ENCODE results near the gene KLF12. TPM values are rescaled to one million over a fixed set of nuclear protein-coding genes. Genes with fewer than 3 reads are reported as not detected.

Gene KLF12
- total RNA-seq: 18.6 and 19.9 TPM in 2 replicates

DNA sequence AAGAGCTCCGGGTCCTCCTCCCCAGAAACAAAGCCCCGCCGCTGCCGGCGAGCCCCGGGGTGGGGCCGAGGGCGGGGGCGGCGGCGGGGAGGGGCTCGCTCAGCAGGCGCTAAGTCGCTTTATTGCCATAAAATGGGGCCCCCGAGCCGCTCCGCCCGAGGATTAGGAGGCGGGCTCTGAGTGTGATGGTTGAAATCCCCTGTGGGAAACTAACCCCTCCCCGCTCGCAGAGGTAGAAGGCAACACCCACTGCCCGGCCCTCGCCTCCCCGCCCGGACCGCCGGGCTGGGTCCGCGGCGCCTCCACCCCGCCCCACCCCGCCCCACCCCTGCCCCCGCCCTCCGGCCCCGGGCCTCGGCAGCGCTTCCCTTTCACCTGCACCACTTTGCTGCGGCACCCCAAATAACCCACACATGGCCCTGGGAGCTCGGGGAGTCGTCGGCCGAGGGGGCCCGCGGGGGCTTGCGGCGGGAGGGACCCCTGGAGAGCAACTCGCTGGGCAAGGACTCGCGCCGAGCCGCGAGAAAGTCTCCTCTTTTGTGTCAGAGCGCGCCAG, at the start of gene KLF12:
Gene KLF12 (minus strand): TSS at position 184 of the 556 bp plus-strand sequence.
- peak within 1 kb of the TSS; percentile 99 for H3K27ac Mint-ChIP-seq
- intact Hi-C loops (cut with micrococcal nuclease): loop anchor here (1.0 to 10.0 kb wide), 9 partner anchors 149 to 1407 kb away; partner anchors contain the start of genes BORA, COMMD6, KLF5 and MZT1
- peaks cover 7% of the 10 kb centered on the region for H3K27me3 Mint-ChIP-seq (ENCODE audit: insufficient read depth)

GRCh38 chr13:74182491-74182890, 48.3 kb upstream of the KLF12 start:
- no peaks in the 10 kb centered on the region for H3K4me1 Mint-ChIP-seq (ENCODE audit: low read depth)
- no peak for DNase-seq (ENCODE audit: low spot score)
- H3K27me3 Mint-ChIP-seq (ENCODE audit: insufficient read depth): peaks cover 2% of the 10 kb centered on the region
- H3K4me3 Mint-ChIP-seq: no peak overlapping the region
- intact Hi-C loops (cut with micrococcal nuclease): no loop called here
- no peaks in the 10 kb centered on the region for H3K36me3 Mint-ChIP-seq (ENCODE audit: low read depth)
- H3K27ac Mint-ChIP-seq: no peak overlapping the region
- no peaks in the 10 kb centered on the region for H3K9me3 Mint-ChIP-seq

More for the DNA sequence above, at the start of gene KLF12:
- Mint-ChIP-seq H3K4me3 (peak within 1 kb of the TSS; percentile 95), H3K36me3 (ENCODE audit: low read depth) (peaks cover 2% of the 10 kb centered on the region), H3K4me1 (ENCODE audit: low read depth) (peaks cover 46% of the 10 kb centered on the region), H3K9me3 (no peaks in the 10 kb centered on the region)
- DNase-seq (ENCODE audit: low spot score): peak; percentile 91

DNA sequence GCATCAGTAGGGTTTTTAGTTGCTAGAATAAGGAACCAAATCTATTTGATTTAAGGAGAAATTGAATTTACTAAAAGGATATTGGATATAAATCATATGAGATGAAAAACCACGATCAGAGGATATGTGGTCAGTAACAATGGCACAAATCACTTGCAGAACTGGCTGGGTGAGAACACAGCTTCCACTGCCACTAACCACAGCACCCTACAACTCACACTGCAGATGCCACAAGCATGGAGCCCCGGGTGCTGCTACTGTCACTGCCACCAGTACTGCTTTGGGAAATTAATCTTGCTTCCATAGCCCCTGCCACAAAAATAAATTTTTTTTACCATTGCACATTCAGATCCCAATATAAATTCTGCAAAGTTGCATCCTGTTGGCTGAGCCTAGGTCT, 40.6 kb upstream of the KLF12 start:
- no peak for DNase-seq (ENCODE audit: low spot score)
- Mint-ChIP-seq H3K36me3 (ENCODE audit: low read depth) (no peaks in the 10 kb centered on the region), H3K27ac (no peak overlapping the region), H3K9me3 (no peaks in the 10 kb centered on the region), H3K4me3 (no peak overlapping the region), H3K4me1 (ENCODE audit: low read depth) (no peaks in the 10 kb centered on the region), H3K27me3 (ENCODE audit: insufficient read depth) (peaks cover 9% of the 10 kb centered on the region)
- intact Hi-C loops (cut with micrococcal nuclease): no loop called here

GRCh38 chr13:74173822-74174221, 39.6 kb upstream of the KLF12 start:
- no peak for DNase-seq (ENCODE audit: low spot score)
- Mint-ChIP-seq H3K4me1 (ENCODE audit: low read depth) (no peaks in the 10 kb centered on the region), H3K4me3 (no peak overlapping the region), H3K27ac (no peak overlapping the region), H3K9me3 (no peaks in the 10 kb centered on the region), H3K36me3 (ENCODE audit: low read depth) (no peaks in the 10 kb centered on the region), H3K27me3 (ENCODE audit: insufficient read depth) (peaks cover 9% of the 10 kb centered on the region)
- intact Hi-C loops (cut with micrococcal nuclease): no loop called here

- Mint-ChIP-seq H3K27me3 (ENCODE audit: insufficient read depth) (peaks cover 9% of the 10 kb centered on the region), H3K4me1 (ENCODE audit: low read depth) (no peaks in the 10 kb centered on the region), H3K4me3 (no peak overlapping the region), H3K27ac (no peak overlapping the region), H3K36me3 (ENCODE audit: low read depth) (no peaks in the 10 kb centered on the region), H3K9me3 (no peaks in the 10 kb centered on the region)
- DNase-seq (ENCODE audit: low spot score): no peak
- intact Hi-C loops (cut with micrococcal nuclease): no loop called here
Measured at GRCh38 chr13:74171641-74172040, 37.4 kb upstream of the KLF12 start.

GRCh38 chr13:74169676-74170075, 35.5 kb upstream of the KLF12 start:
- Mint-ChIP-seq H3K4me1 (ENCODE audit: low read depth) (no peaks in the 10 kb centered on the region), H3K27me3 (ENCODE audit: insufficient read depth) (peaks cover 3% of the 10 kb centered on the region), H3K27ac (no peak overlapping the region), H3K36me3 (ENCODE audit: low read depth) (no peaks in the 10 kb centered on the region), H3K4me3 (no peak overlapping the region), H3K9me3 (no peaks in the 10 kb centered on the region)
- DNase-seq (ENCODE audit: low spot score): no peak
- intact Hi-C loops (cut with micrococcal nuclease): no loop called here

DNA sequence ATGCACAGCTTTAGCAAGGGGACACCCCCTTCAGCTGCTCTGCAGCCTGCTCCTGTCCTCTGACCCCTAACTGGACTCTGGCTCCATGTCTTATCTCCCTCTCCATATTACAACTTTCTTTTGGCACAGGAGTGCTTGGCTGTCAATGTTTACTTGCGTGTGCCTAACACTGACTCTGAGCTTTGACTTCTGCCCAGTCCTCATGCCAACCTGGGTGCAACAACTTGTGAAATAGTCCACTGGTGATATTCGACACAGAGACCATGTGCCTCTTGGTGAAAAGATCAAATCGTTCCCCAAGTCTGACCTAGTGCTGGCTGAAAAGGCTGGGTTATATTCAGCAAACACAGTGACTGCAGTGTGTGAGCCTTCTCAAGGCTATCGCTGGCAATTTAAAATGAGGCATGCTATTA, 34.1 kb upstream of the KLF12 start:
- DNase-seq (ENCODE audit: low spot score): no peak
- Mint-ChIP-seq H3K9me3 (no peaks in the 10 kb centered on the region), H3K27me3 (ENCODE audit: insufficient read depth) (peaks cover 3% of the 10 kb centered on the region), H3K36me3 (ENCODE audit: low read depth) (no peaks in the 10 kb centered on the region), H3K4me1 (ENCODE audit: low read depth) (no peaks in the 10 kb centered on the region), H3K4me3 (no peak overlapping the region), H3K27ac (no peak overlapping the region)
- intact Hi-C loops (cut with micrococcal nuclease): no loop called here

- Mint-ChIP-seq H3K4me1 (ENCODE audit: low read depth) (no peaks in the 10 kb centered on the region), H3K4me3 (no peak overlapping the region), H3K27me3 (ENCODE audit: insufficient read depth) (no peaks in the 10 kb centered on the region), H3K9me3 (no peaks in the 10 kb centered on the region), H3K36me3 (ENCODE audit: low read depth) (no peaks in the 10 kb centered on the region), H3K27ac (no peak overlapping the region)
- no peak for DNase-seq (ENCODE audit: low spot score)
- intact Hi-C loops (cut with micrococcal nuclease): no loop called here
Measured at GRCh38 chr13:74166261-74167004, 32.2 kb upstream of the KLF12 start.

DNA sequence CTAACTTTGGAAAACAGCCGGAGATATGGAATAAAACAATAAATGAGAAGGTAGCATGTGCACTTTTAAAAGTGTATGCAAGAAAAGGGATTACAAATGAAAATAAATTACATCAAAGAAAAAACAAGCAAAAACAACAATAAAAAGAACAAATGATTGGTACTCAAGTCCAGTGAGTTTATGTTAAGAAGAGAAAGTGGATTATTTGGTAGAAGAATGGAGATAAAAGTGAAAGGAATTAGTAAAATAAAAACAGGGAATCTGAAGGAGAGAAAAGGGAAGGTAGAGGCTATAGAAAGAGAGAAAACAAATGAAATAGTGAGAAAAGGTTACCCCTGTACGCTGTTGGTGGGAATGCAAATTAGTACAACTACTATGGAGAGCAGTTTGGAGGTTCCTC, 28.6 kb upstream of the KLF12 start:
- Mint-ChIP-seq H3K27ac (no peak overlapping the region), H3K36me3 (ENCODE audit: low read depth) (no peaks in the 10 kb centered on the region), H3K27me3 (ENCODE audit: insufficient read depth) (peaks cover 3% of the 10 kb centered on the region), H3K4me3 (no peak overlapping the region), H3K4me1 (ENCODE audit: low read depth) (no peaks in the 10 kb centered on the region), H3K9me3 (no peaks in the 10 kb centered on the region)
- no peak for DNase-seq (ENCODE audit: low spot score)
- intact Hi-C loops (cut with micrococcal nuclease): no loop called here

DNA sequence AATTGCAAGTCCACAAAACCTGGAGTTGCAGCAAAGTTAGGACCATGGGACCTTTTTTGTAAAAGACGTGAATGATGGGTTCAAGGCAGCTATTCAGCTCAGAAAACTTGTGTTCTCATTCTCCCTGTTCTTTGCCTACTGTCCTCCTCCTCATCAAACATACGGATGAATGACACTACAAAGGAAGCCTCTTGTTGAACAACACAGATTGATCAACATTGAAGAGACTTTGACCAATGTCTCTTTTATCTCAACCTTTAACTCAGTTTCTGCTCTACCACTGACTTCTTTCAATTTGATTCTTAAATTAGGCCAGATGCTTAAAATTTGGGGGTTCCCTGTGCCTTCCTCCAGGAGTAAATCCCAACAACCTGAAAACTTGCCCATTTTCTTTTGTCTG, 27.9 kb upstream of the KLF12 start:
- DNase-seq (ENCODE audit: low spot score): no peak
- H3K27me3 Mint-ChIP-seq (ENCODE audit: insufficient read depth): peaks cover 3% of the 10 kb centered on the region
- H3K4me3 Mint-ChIP-seq: no peak overlapping the region
- H3K36me3 Mint-ChIP-seq (ENCODE audit: low read depth): no peaks in the 10 kb centered on the region
- no peak overlapping the region for H3K27ac Mint-ChIP-seq
- no peaks in the 10 kb centered on the region for H3K4me1 Mint-ChIP-seq (ENCODE audit: low read depth)
- intact Hi-C loops (cut with micrococcal nuclease): no loop called here
- H3K9me3 Mint-ChIP-seq: no peaks in the 10 kb centered on the region

- no peak overlapping the region for H3K4me3 Mint-ChIP-seq
- intact Hi-C loops (cut with micrococcal nuclease): no loop called here
- no peaks in the 10 kb centered on the region for H3K9me3 Mint-ChIP-seq
- no peak overlapping the region for H3K27ac Mint-ChIP-seq
- no peak for DNase-seq (ENCODE audit: low spot score)
- peaks cover 14% of the 10 kb centered on the region for H3K27me3 Mint-ChIP-seq (ENCODE audit: insufficient read depth)
- H3K4me1 Mint-ChIP-seq (ENCODE audit: low read depth): no peaks in the 10 kb centered on the region
- no peaks in the 10 kb centered on the region for H3K36me3 Mint-ChIP-seq (ENCODE audit: low read depth)
Measured at GRCh38 chr13:74158571-74159352, 24.6 kb upstream of the KLF12 start.

DNA sequence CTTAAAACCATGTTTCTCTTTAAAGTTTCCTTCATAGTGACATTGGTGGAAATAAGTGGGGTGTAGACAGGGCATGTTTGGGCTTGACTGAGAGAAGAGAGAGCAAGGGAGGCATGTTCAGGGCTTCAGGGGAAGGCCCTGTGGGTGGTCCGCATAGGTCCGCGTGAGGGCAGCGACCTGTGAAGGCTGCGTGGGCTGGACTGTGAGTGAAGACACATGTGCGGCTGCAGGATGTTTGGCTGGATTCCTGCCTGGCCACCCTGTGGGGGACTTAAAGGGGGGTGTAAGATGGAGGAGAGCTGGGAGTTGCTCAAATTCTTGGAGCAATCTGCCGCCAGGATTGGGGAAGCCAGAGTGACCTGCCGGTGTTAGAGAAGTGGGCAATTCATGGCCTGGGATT, 23.8 kb upstream of the KLF12 start:
- Mint-ChIP-seq H3K9me3 (no peaks in the 10 kb centered on the region), H3K27me3 (ENCODE audit: insufficient read depth) (peaks cover 14% of the 10 kb centered on the region)
- intact Hi-C loops (cut with micrococcal nuclease): no loop called here

GRCh38 chr13:74154981-74155380, 20.8 kb upstream of the KLF12 start:
- Mint-ChIP-seq H3K27ac (no peak overlapping the region), H3K4me1 (ENCODE audit: low read depth) (no peaks in the 10 kb centered on the region), H3K27me3 (ENCODE audit: insufficient read depth) (peaks cover 11% of the 10 kb centered on the region), H3K36me3 (ENCODE audit: low read depth) (no peaks in the 10 kb centered on the region), H3K9me3 (no peaks in the 10 kb centered on the region), H3K4me3 (no peak overlapping the region)
- intact Hi-C loops (cut with micrococcal nuclease): no loop called here
- DNase-seq (ENCODE audit: low spot score): no peak

More for the DNA sequence above, 23.8 kb upstream of the KLF12 start:
- Mint-ChIP-seq H3K4me3 (no peak overlapping the region), H3K4me1 (ENCODE audit: low read depth) (no peaks in the 10 kb centered on the region), H3K36me3 (ENCODE audit: low read depth) (no peaks in the 10 kb centered on the region), H3K27ac (no peak overlapping the region)
- DNase-seq (ENCODE audit: low spot score): no peak

Data from activated T-helper 1 cell treated with anti-CD3 and anti-CD28 coated beads, Interleukin-12 subunit alpha, Interleukin-12 subunit beta, Interleukin-2, Interleukin-4 antibody, amounts not matched to agents 30 ng/mL and 10 ng/mL and 1 ng/mL, durations not matched to agents 14 hours and 24 hours and 36 hours (primary cell).